HFF-Myc (cell line): ENCODE data around the gene PPP6R2.
"Not testable (repeated sequence)": the region's sequence is repeated elsewhere in the genome, so short reads cannot be mapped to it uniquely, and the experiment has no call there.

Experiments
- DNase-seq: peaks from one replicate; pipeline ENCODE4 v3.0.0-alpha.2; 2011; ENCODE audit warnings: low read depth; ENCODE audit errors: extremely low read depth
- H3K4me3 ChIP-seq: replicated peaks from 2 replicates; pipeline ENCODE4 v1.5.1; 2011; ENCODE audit warnings: low read depth, mild to moderate bottlenecking, control low read depth, low read length
- TF ChIP-seq, protein P1 (sequence below): IDR thresholded peaks from 2 replicates; pipeline ENCODE4 v1.5.1; 2012; ENCODE audit warnings: mild to moderate bottlenecking, low read depth, low read length, control low read depth; ENCODE audit errors: missing control alignments

PPP6R2 gene

DNA sequence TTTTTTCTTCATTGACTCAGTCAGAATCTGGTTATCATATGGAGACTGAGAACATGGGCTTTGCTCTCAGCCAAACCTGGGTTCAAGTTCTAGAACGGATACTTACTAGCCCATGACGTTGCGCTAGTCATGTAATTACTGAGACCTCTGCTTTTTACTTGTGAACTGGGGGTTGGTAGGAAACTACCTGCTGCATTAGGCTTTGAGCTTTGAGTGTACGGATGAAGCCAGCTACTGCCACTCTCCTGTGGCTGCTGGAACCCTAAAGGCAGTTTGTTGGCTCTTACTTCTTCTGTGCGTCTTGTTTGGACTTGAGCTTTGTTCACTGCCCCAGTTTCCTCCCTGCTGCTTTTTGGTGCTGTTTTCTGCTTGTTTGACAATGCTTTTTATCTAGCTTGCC is 18.1 kb downstream of the PPP6R2 start:
- no peak for DNase-seq
- H3K4me3 ChIP-seq = no peak overlapping the region
- TF ChIP-seq, protein P1, sequence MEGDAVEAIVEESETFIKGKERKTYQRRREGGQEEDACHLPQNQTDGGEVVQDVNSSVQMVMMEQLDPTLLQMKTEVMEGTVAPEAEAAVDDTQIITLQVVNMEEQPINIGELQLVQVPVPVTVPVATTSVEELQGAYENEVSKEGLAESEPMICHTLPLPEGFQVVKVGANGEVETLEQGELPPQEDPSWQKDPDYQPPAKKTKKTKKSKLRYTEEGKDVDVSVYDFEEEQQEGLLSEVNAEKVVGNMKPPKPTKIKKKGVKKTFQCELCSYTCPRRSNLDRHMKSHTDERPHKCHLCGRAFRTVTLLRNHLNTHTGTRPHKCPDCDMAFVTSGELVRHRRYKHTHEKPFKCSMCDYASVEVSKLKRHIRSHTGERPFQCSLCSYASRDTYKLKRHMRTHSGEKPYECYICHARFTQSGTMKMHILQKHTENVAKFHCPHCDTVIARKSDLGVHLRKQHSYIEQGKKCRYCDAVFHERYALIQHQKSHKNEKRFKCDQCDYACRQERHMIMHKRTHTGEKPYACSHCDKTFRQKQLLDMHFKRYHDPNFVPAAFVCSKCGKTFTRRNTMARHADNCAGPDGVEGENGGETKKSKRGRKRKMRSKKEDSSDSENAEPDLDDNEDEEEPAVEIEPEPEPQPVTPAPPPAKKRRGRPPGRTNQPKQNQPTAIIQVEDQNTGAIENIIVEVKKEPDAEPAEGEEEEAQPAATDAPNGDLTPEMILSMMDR = no peak

DNA sequence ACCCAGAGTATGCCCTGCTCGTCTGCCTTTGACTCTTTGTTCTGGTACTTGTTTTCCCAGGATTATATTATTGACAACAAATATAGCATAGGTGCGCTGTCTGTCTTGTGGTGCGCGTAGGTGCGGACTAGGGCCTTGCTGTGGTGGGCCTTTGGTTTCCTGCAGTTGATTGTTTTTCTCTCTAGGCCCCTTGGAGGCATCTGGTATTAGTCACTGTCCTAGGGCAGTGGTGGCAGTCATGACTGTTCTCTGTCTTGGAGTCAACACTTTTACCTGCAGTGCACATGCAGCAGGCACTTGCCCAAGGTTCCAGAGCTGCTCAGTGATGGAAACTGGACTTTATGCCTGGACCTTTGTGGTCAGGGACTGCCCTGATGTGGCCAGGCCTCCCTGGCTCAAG is 18.6 kb downstream of the PPP6R2 start:
- DNase-seq = no peak

DNA sequence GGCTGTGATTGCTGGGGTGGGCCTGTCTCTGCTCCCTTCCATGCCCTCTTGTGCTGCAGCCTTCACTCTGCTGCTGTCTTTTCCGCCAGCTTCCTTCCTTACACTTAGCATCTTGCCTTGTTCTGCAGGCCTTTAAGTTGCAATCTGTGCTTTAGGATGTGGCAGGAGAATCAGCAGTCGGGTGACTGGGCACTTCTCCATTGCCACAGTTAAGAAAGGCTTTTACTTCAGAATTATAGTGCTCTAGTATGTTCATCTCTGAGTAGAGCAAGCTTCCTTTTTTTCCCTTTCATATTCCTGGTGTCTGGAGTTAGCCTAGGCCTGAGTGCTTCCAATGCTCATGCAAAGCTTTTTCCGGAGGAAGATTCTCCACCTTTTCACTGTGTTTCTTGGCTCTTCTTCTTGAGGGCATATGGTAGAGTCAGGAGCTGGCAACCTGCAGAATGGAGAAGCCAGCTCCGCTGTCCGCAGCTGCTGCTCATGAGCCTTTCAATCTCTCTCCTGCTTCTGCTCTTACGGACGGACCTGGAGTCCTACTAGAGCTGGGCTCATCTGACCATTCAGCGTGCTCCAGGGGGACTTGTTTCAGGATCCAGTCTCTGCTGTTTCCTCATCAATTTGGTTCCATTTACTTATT is 20.2 kb downstream of the PPP6R2 start:
- DNase-seq = no peak
- no peak overlapping the region for H3K4me3 ChIP-seq
- TF ChIP-seq, protein P1 = no peak

More for the DNA sequence above, 18.6 kb downstream of the PPP6R2 start:
- TF ChIP-seq, protein P1 = no peak
- H3K4me3 ChIP-seq = no peak overlapping the region

DNA sequence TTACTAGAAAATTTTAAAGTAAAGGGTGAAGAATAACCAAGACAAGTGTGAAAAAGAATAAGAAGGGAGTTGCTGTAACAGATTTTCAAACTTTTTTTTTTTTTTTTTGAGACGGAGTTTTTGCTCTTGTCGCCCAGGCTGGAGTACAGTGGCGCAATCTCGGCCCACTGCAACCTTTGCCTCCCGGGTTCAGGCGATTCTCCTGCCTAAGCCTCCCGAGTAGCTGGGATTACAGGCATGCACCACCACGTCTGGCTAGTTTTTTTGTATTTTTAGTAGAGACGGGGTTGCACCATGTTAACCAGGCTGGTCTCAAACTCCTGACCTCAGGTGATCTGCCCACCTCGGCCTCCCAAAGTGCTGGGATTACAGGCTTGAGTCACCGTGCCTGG is 20.7 kb downstream of the PPP6R2 start:
- not testable (repeated sequence) for H3K4me3 ChIP-seq, DNase-seq

DNA sequence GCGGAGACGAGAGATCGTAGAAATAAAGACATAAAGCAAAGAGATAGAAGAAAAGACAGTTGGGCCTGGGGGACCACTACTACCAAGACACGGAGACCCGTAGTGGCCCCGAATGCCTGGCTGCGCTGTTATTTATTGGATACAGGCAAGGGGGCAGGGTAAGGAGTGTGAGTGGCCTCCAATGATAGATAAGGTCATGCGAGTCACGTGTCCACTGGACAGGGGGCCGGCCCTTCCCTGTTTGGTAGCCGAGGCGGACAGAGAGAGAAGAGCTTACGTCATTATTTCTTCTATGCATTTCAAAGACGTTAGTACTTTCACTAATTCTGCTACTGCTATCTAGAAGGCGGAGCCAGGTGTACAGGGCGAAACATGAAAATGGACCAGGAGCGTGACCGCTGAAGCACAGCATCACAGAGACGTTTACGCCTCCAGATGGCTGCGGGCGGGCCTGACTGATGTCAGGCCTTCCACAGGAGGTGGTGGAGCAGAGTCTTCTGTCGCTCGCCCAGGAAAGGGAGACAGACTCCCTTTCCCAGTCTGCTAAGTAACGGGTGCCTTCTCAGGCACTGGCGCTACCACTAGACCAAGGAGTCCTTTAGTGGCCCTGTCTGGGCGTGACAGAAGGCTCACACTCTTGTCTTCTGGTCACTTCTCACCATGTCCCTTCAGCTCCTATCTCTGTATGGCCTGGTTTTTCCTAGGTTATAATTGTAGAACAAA is 24.8 kb downstream of the PPP6R2 start:
- H3K4me3 ChIP-seq = no peak overlapping the region
- no peak for DNase-seq
- TF ChIP-seq, protein P1 = no peak

DNA sequence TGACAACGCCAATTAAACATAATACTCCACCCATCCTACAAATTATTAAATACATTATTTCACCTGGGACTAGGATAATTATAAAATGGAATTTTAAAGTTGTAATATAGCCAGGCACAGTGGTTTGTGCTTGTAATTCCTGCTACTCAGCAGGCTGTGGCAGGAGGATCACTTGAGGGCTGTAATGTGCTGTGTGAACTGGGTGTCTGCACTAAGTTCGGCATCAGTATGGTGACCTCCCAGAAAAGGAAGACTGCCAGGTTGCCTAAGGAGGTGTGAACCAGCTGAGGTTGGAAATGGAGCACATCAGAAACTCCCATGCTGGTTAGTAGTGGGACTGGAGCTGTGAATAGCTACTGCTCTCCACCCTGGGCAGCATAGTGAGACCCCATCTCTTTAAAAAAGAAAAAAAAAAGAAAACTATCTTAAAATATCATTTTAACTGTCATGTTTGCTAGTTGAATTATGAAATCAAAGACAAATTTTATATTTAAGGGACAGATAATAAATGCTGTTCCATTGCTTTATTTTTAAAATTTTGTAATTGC is 28.0 kb downstream of the PPP6R2 start:
- no peak for DNase-seq
- H3K4me3 ChIP-seq = no peak overlapping the region
- TF ChIP-seq, protein P1 = no peak

DNA sequence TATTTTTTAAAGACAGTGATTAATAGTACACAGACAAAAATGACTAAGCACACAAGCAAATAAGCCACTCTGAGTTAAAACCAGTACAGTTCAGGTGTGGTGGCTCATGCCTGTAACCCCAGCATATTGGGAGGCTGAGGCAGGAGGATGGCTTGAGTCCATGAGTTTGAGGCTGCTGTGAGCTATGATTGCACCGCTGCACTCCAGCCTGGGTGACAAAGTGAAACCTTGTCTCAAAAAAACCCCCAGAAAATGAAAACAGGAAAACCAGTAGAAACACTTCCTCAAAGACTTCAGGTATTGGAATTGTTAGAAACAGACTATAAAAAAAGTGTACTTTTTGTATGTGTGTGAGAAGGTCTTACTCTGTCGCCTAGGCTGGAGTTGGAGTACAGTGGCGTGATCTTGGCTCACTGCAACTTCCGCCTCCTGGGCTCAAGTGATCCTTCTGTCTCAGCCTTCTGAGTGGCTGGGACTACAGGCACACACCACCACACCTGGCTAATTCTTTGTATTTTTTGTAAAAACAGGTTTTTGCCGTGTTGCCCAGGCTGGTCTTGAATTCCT is 33.0 kb downstream of the PPP6R2 start:
- H3K4me3 ChIP-seq = no peak overlapping the region
- no peak for DNase-seq
- TF ChIP-seq, protein P1 = no peak

DNA sequence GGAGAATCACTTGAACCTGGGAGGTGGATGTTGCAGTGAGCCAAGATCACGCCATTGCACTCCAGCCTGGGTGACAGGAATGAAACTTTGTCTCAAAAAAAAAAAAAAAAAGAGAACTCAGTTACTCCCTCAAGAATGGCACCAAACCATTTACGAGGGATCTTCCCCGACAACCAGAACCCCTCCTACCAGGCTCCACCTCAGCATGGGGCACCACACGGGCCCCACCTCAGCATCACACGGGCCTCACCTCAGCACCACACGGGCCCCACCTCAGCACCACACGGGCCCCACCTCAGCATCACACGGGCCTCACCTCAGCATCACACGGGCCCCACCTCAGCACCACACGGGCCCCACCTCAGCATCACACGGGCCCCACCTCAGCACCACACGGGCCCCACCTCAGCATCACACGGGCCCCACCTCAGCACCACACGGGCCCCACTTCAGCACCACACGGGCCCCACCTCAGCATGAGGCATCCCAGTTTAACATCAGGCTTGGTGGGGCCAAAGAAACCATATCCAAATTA is 38.0 kb downstream of the PPP6R2 start:
- DNase-seq, H3K4me3 ChIP-seq: not testable (repeated sequence)
